ENCODE data around the gene NRSN1.
"Not testable (repeated sequence)": the region's sequence is repeated elsewhere in the genome, so short reads cannot be mapped to it uniquely, and the experiment has no call there.

The NRSN1 gene

DNA sequence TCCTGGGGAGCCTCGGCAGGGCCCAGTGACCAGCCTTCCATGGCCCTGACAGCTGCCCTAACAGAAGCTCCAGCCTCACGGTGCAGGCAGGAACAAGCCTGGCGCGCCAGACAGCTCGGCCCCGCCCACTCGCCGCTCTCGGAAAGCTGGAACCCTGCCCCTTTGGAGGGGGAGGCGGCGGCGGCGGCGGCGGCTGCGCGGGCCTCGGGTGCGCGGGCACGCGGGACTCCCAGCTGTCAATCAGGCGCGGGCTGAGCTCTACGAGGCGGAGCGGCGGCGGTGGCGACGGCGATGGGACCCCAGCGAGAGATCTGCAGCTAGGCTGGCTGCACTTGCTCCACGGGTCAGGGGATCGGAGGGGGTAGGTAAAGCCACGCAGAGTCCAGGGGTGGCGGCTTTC is at the start of gene NRSN1:
Gene NRSN1, plus strand, starts transcription at position 236 of the 400 bp plus-strand sequence. CDS start 8,113 bp downstream, outside the sequence.
- no peak for DNase-seq

DNA sequence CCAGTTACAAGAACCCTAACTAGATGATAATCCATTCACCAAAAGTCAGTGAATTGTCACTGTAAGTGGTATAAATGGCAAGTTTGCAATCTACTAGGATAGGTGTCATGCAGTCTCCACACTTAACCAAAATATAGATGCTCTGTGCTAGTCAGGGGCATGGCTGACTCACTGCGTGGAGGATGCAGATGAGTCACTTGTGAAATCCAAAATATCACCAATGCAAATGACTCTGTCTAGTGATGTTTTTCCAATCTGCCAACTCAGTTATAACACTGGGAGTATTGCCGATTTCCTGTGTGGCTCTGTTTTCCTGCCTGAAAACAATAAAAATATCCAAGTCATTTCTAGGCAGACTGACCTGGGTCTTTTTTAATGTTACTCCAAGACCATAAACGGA is 47.8 kb upstream of the NRSN1 start:
- DNase-seq, result no peak

GRCh38 chr6:24079076-24079475 is 46.9 kb upstream of the NRSN1 start:
- no peak for DNase-seq

DNA sequence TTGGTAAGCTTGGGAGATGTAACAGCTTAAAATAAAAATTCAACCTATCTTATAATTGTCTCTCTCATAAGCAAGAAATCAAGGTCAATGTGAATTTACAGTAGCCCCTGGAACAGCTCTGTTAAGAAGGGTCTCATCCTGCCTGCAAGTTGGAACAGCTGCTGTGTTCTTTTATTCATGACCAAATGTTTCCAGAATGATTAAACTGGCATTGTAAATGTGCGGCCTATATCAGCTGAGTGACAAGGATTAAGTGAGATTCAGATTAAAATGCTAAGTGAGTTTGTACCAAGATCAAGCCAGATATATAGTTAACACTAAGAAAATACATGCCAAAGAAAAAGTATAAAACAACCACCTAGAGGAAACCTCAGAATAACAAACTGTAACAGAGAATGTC is 45.3 kb upstream of the NRSN1 start:
- no peak for DNase-seq

DNA sequence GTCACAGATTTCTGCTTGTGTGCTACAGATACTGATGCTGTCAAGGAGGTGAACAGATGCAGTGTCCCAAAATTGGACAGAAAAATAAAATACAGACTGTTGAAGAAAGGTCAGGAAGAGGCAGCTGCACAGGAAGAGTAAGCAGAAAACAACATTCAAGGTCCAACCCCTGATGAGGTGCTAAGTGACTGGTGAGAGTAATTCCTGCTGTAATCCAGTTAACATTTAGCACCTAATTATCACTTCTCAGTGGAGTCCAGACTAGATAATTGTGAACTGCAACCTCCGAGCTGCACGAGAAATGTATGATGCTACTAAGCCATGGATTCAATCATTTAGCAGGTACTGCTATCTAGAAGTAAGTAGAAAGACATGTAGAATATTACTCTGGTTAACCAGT is 36.3 kb upstream of the NRSN1 start:
- DNase-seq, result no peak

- no peak for DNase-seq
These were observed 33.6 kb upstream of the NRSN1 start for GRCh38 chr6:24092407-24092806.

GRCh38 chr6:24093381-24093780 is 32.6 kb upstream of the NRSN1 start:
- no peak for DNase-seq

- DNase-seq, result no peak
These were observed 26.8 kb upstream of the NRSN1 start for GRCh38 chr6:24099181-24099580.

DNA sequence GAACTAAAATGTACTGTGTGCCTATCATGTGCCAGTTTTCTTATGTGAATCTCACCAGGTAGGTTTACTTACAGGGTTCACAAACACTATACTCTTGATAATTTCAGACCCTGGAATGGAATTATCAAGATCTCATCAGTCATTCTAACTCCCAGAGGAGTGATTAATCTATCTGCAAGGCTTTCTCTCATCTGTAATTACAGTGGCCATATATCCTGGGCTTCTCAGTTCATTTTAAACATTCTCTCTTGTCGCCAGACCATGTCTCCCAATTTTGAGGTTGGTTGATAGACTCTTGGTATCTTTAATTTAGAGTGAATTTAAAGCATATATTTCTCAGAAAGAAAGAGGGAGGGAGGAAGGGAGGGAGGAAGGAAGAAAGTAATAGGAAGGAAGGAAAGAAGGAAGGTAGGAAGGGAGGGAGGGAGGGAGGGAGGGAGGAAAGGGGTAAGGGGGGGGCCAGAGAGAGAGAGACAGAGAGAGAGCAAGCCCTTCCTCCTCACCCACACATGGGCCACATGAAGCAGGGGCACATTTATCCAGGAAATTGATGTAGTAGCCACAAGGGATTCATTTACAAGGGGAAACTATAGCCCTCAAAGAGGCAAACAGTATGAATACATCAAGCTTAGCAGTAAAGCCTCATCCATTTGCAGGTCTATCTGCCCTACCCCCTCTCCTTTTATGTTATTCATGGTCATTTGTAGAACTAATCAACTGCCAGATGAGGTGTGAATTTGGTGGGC is 25.8 kb upstream of the NRSN1 start:
- no peak for DNase-seq

- no peak for DNase-seq
These were observed 25.3 kb upstream of the NRSN1 start for GRCh38 chr6:24100770-24101155.

DNA sequence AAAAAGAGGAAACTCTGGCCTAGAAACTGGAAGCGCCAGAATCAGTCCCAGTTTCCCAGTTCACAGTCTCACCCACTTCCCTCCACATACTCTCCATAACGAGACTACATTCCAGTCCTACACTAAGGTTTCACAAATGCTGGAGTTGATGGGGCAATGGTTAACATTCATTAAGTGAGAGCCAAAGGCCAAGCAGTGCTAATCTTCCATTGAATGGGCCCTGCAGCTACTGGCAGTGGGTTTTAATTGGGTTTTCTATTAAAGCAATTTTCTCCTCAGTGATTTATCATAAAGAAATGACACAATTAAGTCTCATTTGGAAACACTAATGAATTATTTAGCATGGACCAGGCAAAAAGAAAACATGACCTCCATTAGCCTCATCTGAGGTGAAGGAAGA is 20.8 kb upstream of the NRSN1 start:
- DNase-seq, result no peak

DNA sequence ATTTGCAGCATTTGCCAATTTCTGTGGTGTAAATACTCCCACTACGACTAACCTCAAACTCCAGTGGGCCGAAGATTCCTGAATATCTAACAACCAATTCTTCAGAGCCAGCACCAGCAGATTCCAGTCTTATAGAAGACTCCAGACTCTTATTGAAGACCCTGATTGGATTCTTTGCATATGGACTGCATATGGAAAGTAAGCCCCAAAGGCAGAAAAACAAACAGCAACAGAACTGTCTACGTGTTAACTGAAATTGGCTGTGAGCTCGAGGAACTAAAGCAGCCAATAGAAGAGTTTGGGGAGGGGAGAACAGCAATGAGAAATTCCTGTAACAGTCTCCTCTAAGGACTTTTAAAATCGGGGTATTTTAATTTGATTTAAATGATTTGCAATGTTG is 19.7 kb upstream of the NRSN1 start:
- DNase-seq, result no peak

DNA sequence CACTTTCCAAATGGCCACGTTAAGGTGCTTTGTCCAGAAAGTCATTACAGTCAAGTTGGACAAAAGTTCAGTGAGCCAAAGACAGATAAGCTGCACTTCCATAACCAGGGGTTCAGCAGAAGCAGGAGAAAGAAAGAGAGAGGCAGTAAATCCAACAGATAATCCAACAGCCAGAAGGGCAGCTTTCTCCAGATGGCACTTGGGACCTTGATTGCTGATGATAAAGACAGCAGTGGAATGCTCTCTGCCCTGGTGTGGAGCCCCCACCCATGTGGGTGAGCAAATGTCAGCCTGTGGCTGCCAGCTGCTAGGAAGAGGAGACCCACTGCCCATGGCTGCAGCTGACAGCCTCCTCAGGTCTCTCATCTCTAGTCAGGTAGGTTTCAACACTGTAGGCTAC is 18.7 kb upstream of the NRSN1 start:
- no peak for DNase-seq

DNA sequence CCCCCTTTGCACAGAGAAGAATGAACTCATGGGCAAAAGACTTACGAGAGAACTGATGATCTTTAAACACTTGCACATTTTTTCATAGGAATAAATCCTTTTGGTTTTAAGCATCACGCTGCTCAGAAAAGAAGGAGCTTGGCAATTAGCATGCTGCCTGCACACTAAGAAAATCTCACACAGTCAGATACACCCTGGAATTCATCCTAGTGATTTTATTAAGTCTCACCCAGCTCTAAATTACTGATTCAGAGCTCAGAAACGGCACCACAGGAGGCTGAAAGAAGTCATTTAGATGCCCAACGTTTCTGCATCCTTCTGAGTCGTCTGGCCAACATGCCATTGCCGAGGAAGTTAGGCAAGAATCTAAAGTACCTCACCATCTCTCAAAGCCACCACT is 18.0 kb upstream of the NRSN1 start:
- DNase-seq, result no peak

DNA sequence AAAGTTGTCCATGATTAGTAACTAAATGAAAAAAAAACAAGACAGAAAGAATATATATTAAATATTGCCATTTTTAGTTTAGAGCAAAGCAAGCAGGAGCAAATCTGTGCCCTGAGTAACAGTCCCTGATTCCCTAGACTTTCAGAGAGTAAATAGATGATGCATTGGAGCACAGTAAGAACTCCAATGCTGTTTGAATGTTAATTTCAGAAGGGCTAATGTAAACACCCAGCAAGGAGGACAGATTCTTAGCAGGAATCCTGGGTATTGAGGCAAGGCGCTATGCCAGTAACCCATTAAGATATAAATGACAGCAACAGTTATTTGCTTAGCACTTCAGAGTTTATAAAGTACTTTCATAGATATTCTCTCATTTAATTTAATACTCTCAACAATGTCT is 15.6 kb upstream of the NRSN1 start:
- DNase-seq, result no peak

DNA sequence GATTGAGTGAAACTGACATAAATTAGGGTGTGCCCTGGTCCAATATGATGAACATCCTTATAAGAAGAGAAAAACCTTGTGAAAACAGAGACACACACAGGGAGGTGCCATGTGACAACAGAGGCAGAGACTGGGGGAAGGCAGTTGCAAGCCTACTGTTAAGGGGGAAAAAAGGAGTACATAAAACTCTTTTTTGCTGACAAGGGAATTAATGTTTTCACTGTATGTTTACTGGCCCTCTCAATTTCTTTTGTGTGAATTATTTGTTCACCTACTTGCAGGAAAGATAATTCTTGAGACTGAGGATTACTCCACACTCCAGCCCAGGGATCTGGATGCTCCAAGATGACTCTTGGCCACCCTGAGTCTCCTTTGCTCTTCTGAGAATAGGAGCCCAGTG is 12.1 kb upstream of the NRSN1 start:
- no peak for DNase-seq

- no peak for DNase-seq
These were observed 9.0 kb upstream of the NRSN1 start for GRCh38 chr6:24117021-24117420.

- no peak for DNase-seq
These were observed 3.9 kb upstream of the NRSN1 start for GRCh38 chr6:24122139-24122538.

GRCh38 chr6:24126586-24127192 is 674 bp downstream of the NRSN1 start:
- DNase-seq, result no peak

- DNase-seq, result no peak
These were observed 1.3 kb downstream of the NRSN1 start for GRCh38 chr6:24127316-24127715.

DNA sequence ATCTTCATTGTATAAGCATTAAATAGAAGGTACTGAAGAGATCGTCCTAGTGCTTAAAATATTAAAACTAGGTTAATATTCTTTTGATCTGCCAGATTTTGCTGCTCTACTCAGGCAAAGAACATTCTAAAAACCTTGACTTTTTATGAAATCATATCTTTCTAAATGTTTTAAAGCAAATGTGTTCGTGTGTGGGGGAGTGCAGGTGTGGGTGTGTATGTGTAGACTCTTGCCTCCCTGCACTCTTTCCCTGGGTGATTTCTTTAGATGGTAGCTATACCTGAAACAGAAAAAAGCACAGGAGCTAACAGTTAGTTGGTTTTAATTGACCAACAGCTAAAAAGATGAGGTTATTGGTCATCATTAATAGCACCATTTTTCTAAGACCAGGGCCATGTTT is 5.7 kb downstream of the NRSN1 start:
- DNase-seq, result no peak

DNA sequence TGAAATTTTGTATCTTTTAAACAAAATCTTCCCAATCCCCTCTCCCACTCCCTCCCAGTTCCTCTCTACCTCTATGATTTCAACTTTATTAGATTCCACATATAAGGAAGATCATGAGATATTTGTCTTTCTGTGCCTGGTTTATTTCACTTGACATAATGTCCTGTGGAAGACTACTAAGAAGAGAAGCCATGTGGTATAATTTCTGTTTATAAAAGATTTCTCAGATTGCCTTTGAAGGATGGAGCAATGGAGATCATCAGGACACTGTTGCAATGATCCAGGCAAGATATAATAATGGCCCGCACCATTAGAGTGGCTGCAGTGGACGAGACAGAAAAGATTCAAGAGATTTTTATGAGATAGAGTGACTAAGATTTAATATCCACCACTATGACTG is 13.1 kb downstream of the NRSN1 start:
- no peak for DNase-seq

DNA sequence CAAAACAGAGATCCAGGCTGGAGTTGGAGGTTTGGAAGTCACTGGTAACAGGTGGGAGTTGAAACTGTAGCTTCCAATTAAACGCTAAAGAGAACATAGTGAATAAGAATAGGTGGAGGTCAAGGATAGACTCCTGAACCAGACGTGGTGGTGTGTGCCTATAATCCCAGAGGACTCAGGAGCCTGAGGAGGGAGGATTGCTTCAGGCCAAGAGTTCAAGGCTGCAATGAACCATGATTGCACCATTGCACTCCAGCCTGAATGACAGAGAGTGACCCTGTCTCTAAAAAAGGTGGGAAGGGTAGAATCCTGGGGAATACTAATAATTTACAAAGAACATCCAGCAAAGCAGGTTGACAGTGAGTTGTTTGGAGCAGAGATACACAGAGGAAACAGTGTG is 13.6 kb downstream of the NRSN1 start:
- DNase-seq, result no peak

DNA sequence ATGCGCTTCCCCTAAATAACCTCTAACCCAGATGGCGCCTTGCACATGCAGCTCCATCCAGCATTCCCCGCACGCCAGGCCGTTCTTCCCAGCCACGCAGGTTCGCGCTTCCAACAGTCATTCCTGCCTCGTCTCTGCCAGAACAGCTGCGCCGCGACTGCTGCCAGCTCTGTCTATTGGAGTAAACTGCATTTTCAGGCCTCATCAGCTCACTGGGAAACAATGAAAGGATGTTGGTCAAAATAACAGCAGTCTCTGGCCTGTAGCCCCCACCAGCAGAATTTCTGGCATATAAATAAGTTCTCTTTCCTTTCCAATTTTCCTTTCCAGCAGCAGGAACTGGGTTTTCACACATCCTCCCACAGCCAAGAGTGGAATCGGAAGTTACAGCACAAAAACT is 14.6 kb downstream of the NRSN1 start:
- DNase-seq, result no peak

GRCh38 chr6:24142733-24143132 is 16.7 kb downstream of the NRSN1 start:
- not testable (repeated sequence) for DNase-seq

Measured in stimulated activated CD4-positive, alpha-beta T cell treated with anti-CD3 and anti-CD28 coated beads, Interleukin-4, amount 100 ng/mL, for 1 hour (primary cell).